Measurements from ENCODE around the gene NRP1. TPM values are rescaled to one million over a fixed set of nuclear protein-coding genes. Genes with fewer than 3 reads are reported as not detected.

NRP1 gene
- total and polyA plus RNA-seq, 2 donors (not counting 3 experiments of a cell fraction or from before 2014, with no cell fraction given), result 122 to 306 TPM

DNA sequence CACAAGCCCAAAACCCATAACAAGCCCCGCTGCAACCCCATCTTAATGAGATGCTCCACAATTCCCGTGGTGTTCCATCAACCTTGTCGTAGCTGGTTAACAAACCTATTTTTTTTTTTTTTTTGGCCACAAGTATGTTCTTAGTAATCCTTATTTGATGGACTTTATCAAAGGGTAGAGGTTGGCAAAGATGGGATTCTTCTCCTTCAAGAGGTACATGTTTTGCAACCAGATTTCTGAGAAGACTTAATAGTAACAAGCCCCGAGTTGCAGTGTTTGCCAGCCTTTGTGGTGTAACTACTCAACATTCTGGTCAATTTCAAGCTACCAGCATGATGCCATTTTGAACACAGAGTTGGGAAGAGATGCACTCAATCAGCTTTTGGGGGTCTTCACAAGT lies 181.7 kb downstream of the NRP1 start:
- FAIRE-seq, result no peak
- CTCF ChIA-PET, result interaction anchor here (1.1 to 2.0 kb wide), 3 partner anchors 9 to 36 kb away, joined by 3 to 5 read pairs (median 5); no protein-coding TSS in a partner anchor

DNA sequence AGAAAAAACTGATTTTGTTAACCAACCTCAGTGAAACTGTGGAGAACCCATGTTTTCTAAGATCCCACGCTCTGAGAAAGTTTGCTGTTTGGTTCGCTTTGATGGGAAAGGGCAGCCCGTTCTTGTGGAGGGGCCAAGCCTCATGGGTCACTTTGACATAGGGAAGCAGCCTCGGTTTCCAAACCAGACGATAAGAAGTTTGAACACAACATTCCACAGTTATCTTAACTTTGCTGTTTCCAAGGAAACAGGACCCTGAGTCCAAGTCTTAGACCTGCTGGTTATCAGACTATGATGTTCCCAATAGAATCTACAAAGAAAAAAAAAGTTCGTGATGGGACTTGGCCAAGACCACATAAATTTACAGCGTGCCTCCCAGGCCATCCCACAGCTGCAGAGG lies 182.3 kb downstream of the NRP1 start:
- Histone ChIP-seq H3K9me1 (replicated peaks; ENCODE audit: control insufficient read depth, extremely low read depth, insufficient read depth, low read length) (no peaks in the 10 kb centered on the region), H4K20me1 (replicated peaks; ENCODE audit: control insufficient read depth, extremely low read depth, insufficient read depth, low read length) (no peaks in the 10 kb centered on the region), H3K4me2 (ENCODE audit: insufficient read depth, low read length) (no peak overlapping the region), H3K4me1 (ENCODE audit: control insufficient read depth, extremely low read depth, insufficient read depth, low read length) (peaks cover 6% of the 10 kb centered on the region), H3K36me3 (ENCODE audit: control insufficient read depth in 2 of 2, extremely low read depth in 1 of 2, insufficient read depth in 2 of 2, low read length in 2 of 2) (no peaks in the 10 kb centered on the region), H3K9me3 (replicated peaks; ENCODE audit: control insufficient read depth, insufficient read depth, low read length) (no peaks in the 10 kb centered on the region), H3K79me2 (ENCODE audit: control insufficient read depth, insufficient read depth, low read length) (no peaks in the 10 kb centered on the region), H3K27ac (ENCODE audit: insufficient read depth, low read depth, low read length) (no peak overlapping the region), H3K4me3 (replicated peaks in 1 of 3; ENCODE audit: insufficient read depth in 1 of 3, low read depth in 1 of 3, low read length in 3 of 3) (no peak overlapping the region), H3K9ac (replicated peaks; ENCODE audit: extremely low read depth, insufficient read depth, low read length) (no peak overlapping the region), H2AFZ (ENCODE audit: low read depth, low read length) (no peak overlapping the region), H3K27me3 (ENCODE audit: control insufficient read depth in 2 of 2, insufficient read depth in 2 of 2, low read length in 2 of 2) (peaks cover 0 to 6% of the 10 kb centered on the region in 2 experiments)
- no peak for TF ChIP-seq EZH2 (IDR thresholded peaks at IDR 0.05; ENCODE audit: borderline replicate concordance, low read depth, low read length, severe bottlenecking)
- TF ChIP-seq, protein P1, sequence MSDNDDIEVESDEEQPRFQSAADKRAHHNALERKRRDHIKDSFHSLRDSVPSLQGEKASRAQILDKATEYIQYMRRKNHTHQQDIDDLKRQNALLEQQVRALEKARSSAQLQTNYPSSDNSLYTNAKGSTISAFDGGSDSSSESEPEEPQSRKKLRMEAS (IDR thresholded peaks at IDR 0.05; ENCODE audit: insufficient read depth, insufficient read length), result no peak
- no peak for TF ChIP-seq GATA2 (IDR thresholded peaks at IDR 0.05; ENCODE audit: insufficient read depth, insufficient read length, low read depth, low read length)
- TF ChIP-seq, protein P2, sequence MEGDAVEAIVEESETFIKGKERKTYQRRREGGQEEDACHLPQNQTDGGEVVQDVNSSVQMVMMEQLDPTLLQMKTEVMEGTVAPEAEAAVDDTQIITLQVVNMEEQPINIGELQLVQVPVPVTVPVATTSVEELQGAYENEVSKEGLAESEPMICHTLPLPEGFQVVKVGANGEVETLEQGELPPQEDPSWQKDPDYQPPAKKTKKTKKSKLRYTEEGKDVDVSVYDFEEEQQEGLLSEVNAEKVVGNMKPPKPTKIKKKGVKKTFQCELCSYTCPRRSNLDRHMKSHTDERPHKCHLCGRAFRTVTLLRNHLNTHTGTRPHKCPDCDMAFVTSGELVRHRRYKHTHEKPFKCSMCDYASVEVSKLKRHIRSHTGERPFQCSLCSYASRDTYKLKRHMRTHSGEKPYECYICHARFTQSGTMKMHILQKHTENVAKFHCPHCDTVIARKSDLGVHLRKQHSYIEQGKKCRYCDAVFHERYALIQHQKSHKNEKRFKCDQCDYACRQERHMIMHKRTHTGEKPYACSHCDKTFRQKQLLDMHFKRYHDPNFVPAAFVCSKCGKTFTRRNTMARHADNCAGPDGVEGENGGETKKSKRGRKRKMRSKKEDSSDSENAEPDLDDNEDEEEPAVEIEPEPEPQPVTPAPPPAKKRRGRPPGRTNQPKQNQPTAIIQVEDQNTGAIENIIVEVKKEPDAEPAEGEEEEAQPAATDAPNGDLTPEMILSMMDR (IDR thresholded peaks at IDR 0.05; ENCODE audit: extremely low read depth in 1 of 2, insufficient read depth in 1 of 2, low read depth in 1 of 2, low read length in 2 of 2), result no peak
- TF ChIP-seq MYC (IDR thresholded peaks at IDR 0.05; ENCODE audit: low read depth, low read length), result no peak
- TF ChIP-seq POLR2AphosphoS5 (IDR thresholded peaks at IDR 0.05; ENCODE audit: insufficient read depth, low read depth, low read length), result no peak
- TF ChIP-seq FOS (IDR thresholded peaks at IDR 0.05; ENCODE audit: borderline replicate concordance, insufficient read depth, low read length), result no peak
- no peak for TF ChIP-seq JUN (IDR thresholded peaks at IDR 0.05; ENCODE audit: borderline replicate concordance, insufficient read depth, insufficient read length, low read depth)
- TF ChIP-seq POLR2A (IDR thresholded peaks at IDR 0.05; ENCODE audit: low read depth, low read length), result no peak
- FAIRE-seq, result no peak
- intact Hi-C loops (cut with micrococcal nuclease) (no loop called here), dilution Hi-C loops (cut with MboI; ENCODE audit: extremely low pct_ligation_motif_present, low sequenced_read_pairs) (no loop called here)
- POLR2A ChIA-PET, result no interaction called here
- no TSS peak for BruUV-seq (replicated peaks)
- no peak for DNase-seq (ENCODE audit: low read depth, low spot score)
- CTCF ChIA-PET, result no interaction called here

More for the DNA sequence above, 181.7 kb downstream of the NRP1 start:
- Histone ChIP-seq H2AFZ (ENCODE audit: low read depth, low read length) (no peak overlapping the region), H4K20me1 (replicated peaks; ENCODE audit: control insufficient read depth, extremely low read depth, insufficient read depth, low read length) (no peaks in the 10 kb centered on the region), H3K4me3 (replicated peaks in 1 of 3; ENCODE audit: insufficient read depth in 1 of 3, low read depth in 1 of 3, low read length in 3 of 3) (no peak overlapping the region), H3K9me1 (replicated peaks; ENCODE audit: control insufficient read depth, extremely low read depth, insufficient read depth, low read length) (no peaks in the 10 kb centered on the region), H3K36me3 (ENCODE audit: control insufficient read depth in 2 of 2, extremely low read depth in 1 of 2, insufficient read depth in 2 of 2, low read length in 2 of 2) (no peaks in the 10 kb centered on the region), H3K27ac (ENCODE audit: insufficient read depth, low read depth, low read length) (no peak overlapping the region), H3K4me1 (ENCODE audit: control insufficient read depth, extremely low read depth, insufficient read depth, low read length) (peaks cover 10% of the 10 kb centered on the region), H3K4me2 (ENCODE audit: insufficient read depth, low read length) (no peak overlapping the region), H3K9me3 (replicated peaks; ENCODE audit: control insufficient read depth, insufficient read depth, low read length) (no peaks in the 10 kb centered on the region), H3K79me2 (ENCODE audit: control insufficient read depth, insufficient read depth, low read length) (no peaks in the 10 kb centered on the region), H3K9ac (replicated peaks; ENCODE audit: extremely low read depth, insufficient read depth, low read length) (no peak overlapping the region), H3K27me3 (ENCODE audit: control insufficient read depth in 2 of 2, insufficient read depth in 2 of 2, low read length in 2 of 2) (peaks cover 0 to 4% of the 10 kb centered on the region in 2 experiments)
- no TSS peak for BruUV-seq (replicated peaks)
- intact Hi-C loops (cut with micrococcal nuclease) (no loop called here), dilution Hi-C loops (cut with MboI; ENCODE audit: extremely low pct_ligation_motif_present, low sequenced_read_pairs) (no loop called here)
- POLR2A ChIA-PET, result no interaction called here
- DNase-seq (ENCODE audit: low read depth, low spot score), result no peak
- TF ChIP-seq, protein P2 (IDR thresholded peaks at IDR 0.05; ENCODE audit: extremely low read depth in 1 of 2, insufficient read depth in 1 of 2, low read depth in 1 of 2, low read length in 2 of 2), result no peak
- no peak for TF ChIP-seq GATA2 (IDR thresholded peaks at IDR 0.05; ENCODE audit: insufficient read depth, insufficient read length, low read depth, low read length)

Data from endothelial cell of umbilical vein (primary cell).